ENCODE results near the gene SLC18B1.

Gene SLC18B1

GRCh38 chr6:132798869-132799538 lies 567 bp upstream of the SLC18B1 start:
- Histone ChIP-seq H3F3A (ENCODE audit: low read depth) (no peaks in the 10 kb centered on the region), H3K79me2 (ENCODE audit: insufficient read depth, low read length) (no peaks in the 10 kb centered on the region), H3K4me2 (ENCODE audit: low read depth, low read length, poor library complexity, severe bottlenecking) (no peak overlapping the region), H3K4me1 (ENCODE audit: insufficient read depth, low read length, poor library complexity, severe bottlenecking) (peaks cover 5% of the 10 kb centered on the region), H2AFZ (ENCODE audit: low read length) (peak overlapping the region; percentile 99), H3K36me3 (ENCODE audit: insufficient read depth, low read length) (no peaks in the 10 kb centered on the region), H3K9me2 (replicated peaks; ENCODE audit: low read depth, low read length) (no peaks in the 10 kb centered on the region), H4K20me1 (ENCODE audit: insufficient read depth, low read length, poor library complexity, severe bottlenecking) (no peaks in the 10 kb centered on the region), H3K9me3 (ENCODE audit: insufficient read depth, low read depth, low read length) (no peaks in the 10 kb centered on the region), H3K27me3 (ENCODE audit: insufficient read depth, low read length, poor library complexity, severe bottlenecking) (no peaks in the 10 kb centered on the region), H3K9ac (ENCODE audit: low read depth, low read length, poor library complexity, severe bottlenecking) (peak overlapping the region; percentile 80), H3K4me3 (ENCODE audit: low read length, poor library complexity, severe bottlenecking) (peak overlapping the region; percentile 91)
- no peak for TF ChIP-seq EZH2phosphoT487 (IDR thresholded peaks at IDR 0.05; ENCODE audit: borderline replicate concordance)
- TF ChIP-seq CTCF (conservative IDR thresholded peaks at IDR 0.05; ENCODE audit: low read length) = peak; percentile 91

- Histone ChIP-seq H3K79me2 (ENCODE audit: insufficient read depth, low read length) (no peaks in the 10 kb centered on the region), H3F3A (ENCODE audit: low read depth) (no peaks in the 10 kb centered on the region), H2AFZ (ENCODE audit: low read length) (no peak overlapping the region), H3K36me3 (ENCODE audit: insufficient read depth, low read length) (no peaks in the 10 kb centered on the region), H3K9ac (ENCODE audit: low read depth, low read length, poor library complexity, severe bottlenecking) (no peak overlapping the region), H3K9me2 (replicated peaks; ENCODE audit: low read depth, low read length) (no peaks in the 10 kb centered on the region), H4K20me1 (ENCODE audit: insufficient read depth, low read length, poor library complexity, severe bottlenecking) (no peaks in the 10 kb centered on the region), H3K9me3 (ENCODE audit: insufficient read depth, low read depth, low read length) (no peaks in the 10 kb centered on the region), H3K4me2 (ENCODE audit: low read depth, low read length, poor library complexity, severe bottlenecking) (no peak overlapping the region), H3K4me1 (ENCODE audit: insufficient read depth, low read length, poor library complexity, severe bottlenecking) (peaks cover 5% of the 10 kb centered on the region), H3K4me3 (ENCODE audit: low read length, poor library complexity, severe bottlenecking) (no peak overlapping the region), H3K27me3 (ENCODE audit: insufficient read depth, low read length, poor library complexity, severe bottlenecking) (no peaks in the 10 kb centered on the region)
- no peak for TF ChIP-seq CTCF (conservative IDR thresholded peaks at IDR 0.05; ENCODE audit: low read length)
- TF ChIP-seq EZH2phosphoT487 (IDR thresholded peaks at IDR 0.05; ENCODE audit: borderline replicate concordance) = no peak
Measured at GRCh38 chr6:132795461-132795860, 3.0 kb downstream of the SLC18B1 start.

GRCh38 chr6:132792510-132792909 lies 5.9 kb downstream of the SLC18B1 start:
- Histone ChIP-seq H3K4me3 (ENCODE audit: low read length, poor library complexity, severe bottlenecking) (no peak overlapping the region), H3K9me3 (ENCODE audit: insufficient read depth, low read depth, low read length) (no peaks in the 10 kb centered on the region), H4K20me1 (ENCODE audit: insufficient read depth, low read length, poor library complexity, severe bottlenecking) (no peaks in the 10 kb centered on the region), H3K4me2 (ENCODE audit: low read depth, low read length, poor library complexity, severe bottlenecking) (no peak overlapping the region), H3K36me3 (ENCODE audit: insufficient read depth, low read length) (no peaks in the 10 kb centered on the region), H3K9me2 (replicated peaks; ENCODE audit: low read depth, low read length) (no peaks in the 10 kb centered on the region), H3K27me3 (ENCODE audit: insufficient read depth, low read length, poor library complexity, severe bottlenecking) (no peaks in the 10 kb centered on the region), H3F3A (ENCODE audit: low read depth) (no peaks in the 10 kb centered on the region), H3K79me2 (ENCODE audit: insufficient read depth, low read length) (no peaks in the 10 kb centered on the region), H2AFZ (ENCODE audit: low read length) (no peak overlapping the region), H3K9ac (ENCODE audit: low read depth, low read length, poor library complexity, severe bottlenecking) (no peak overlapping the region), H3K4me1 (ENCODE audit: insufficient read depth, low read length, poor library complexity, severe bottlenecking) (peaks cover 1% of the 10 kb centered on the region)
- TF ChIP-seq CTCF (conservative IDR thresholded peaks at IDR 0.05; ENCODE audit: low read length) (no peak), EZH2phosphoT487 (IDR thresholded peaks at IDR 0.05; ENCODE audit: borderline replicate concordance) (no peak)

Data from Loucy (cell line).